HG03103 (cell line): Measurements from ENCODE around the gene PSMA1.
"Not testable (repeated sequence)": the region's sequence is repeated elsewhere in the genome, so short reads cannot be mapped to it uniquely, and the experiment has no call there.

ENCODE experiments used
- ATAC-seq: cut with Tn5 transposase; IDR thresholded peaks from one replicate; pipeline ENCODE4 v1.9.1; 2021; ENCODE audit warnings: low read depth; ENCODE audit not compliant: unreplicated experiment

PSMA1 gene

GRCh38 chr11:14535166-14535565, 15.0 kb upstream of the PSMA1 start:
- ATAC-seq = not testable (repeated sequence)

- ATAC-seq = no peak
Observed at GRCh38 chr11:14529951-14530350, 9.8 kb upstream of the PSMA1 start.

DNA sequence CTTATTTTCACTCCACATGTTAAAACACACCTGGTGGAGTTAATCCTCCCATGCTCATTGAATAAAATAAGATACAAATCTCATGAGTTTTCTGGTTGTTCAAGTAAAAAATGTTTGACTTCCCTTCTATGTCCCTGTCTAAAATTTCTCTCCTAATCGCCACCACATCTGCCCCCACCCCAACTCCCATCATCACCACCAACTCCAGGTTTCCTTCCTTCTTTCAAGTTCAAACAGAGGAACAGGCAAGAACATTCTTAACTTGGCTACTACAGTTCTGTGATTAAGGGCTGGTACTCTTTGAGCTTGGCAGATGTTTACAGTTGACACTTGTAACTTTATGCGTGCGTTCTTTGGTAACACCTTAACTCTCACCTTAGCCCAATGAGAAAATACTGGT, 9.1 kb upstream of the PSMA1 start:
- no peak for ATAC-seq

- ATAC-seq = no peak
Observed at GRCh38 chr11:14522801-14523200, 2.6 kb upstream of the PSMA1 start.

- no peak for ATAC-seq
Observed at GRCh38 chr11:14522245-14522644, 2.1 kb upstream of the PSMA1 start.

DNA sequence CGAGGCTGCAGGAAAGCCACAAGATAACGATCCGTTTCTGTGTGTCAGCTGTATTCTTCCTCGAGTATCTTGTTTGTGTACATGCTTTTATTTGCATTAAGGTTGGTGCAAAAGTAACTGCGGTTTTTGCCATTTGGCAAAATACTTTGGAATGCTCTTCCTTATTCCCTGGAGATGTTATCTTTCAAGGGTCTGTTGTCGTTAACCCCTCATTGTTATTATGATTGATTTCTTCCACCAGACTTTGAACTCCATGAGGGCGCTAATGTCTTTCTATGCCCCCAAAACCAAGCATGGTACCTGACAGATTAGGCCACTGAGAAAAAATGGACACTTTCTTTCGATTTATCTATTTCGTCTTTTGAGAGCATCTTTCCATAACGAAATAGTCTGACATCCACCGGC, 563 bp upstream of the PSMA1 start:
- ATAC-seq = no peak

DNA sequence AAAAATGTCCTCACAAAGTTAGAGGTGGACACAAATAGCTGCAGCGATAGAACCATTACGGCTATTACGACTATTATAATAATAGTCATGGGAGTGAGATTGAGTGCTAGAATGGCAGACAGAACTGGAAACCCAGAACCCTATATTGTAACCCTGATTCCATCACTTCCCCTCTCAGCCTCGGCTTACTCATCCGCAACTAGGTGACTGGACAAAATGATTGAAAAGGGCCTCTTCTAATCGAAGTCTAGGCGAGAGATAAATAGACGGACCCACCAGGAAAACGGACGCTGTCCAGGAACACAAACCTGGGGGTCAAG, 629 bp downstream of the PSMA1 start:
- peak; percentile 13 for ATAC-seq

DNA sequence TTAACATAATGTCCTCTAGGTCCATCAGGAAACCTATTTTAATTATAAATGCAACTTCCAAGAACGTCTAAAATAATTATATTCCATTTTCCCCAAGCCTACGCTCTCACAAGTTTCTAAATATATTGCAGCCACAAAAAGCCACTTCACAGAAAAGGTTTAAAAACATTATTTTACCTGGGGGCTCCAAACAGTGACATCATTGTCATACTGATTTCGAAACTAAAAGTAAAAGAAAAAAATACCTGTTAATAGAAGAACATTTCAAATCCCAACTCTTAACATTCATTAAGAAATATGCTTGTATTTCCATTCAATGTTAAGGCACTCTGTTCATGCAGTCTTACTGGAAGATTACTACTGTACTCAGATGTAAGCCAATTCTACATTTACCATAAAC, 1.4 kb downstream of the PSMA1 start:
- no peak for ATAC-seq

DNA sequence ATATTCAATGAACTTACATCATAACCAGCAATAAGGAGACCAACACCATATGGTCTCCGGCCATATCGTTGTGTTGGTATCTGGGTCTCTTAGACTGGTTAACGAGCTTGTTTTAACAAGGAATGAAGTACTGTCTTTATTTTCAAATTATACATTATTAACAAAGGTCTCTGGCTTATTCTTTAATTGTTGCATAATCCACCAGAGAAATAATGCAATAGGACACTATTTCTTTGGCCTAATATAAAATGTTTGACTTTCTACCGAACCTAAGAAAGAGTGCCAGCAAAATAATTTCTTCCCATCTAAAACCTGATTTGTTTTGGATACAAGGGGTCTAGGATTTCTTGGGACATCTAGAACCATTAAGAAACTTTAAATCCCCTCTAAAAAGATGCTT, 6.4 kb downstream of the PSMA1 start:
- no peak for ATAC-seq

GRCh38 chr11:14506532-14506931, 13.7 kb downstream of the PSMA1 start:
- ATAC-seq = no peak

DNA sequence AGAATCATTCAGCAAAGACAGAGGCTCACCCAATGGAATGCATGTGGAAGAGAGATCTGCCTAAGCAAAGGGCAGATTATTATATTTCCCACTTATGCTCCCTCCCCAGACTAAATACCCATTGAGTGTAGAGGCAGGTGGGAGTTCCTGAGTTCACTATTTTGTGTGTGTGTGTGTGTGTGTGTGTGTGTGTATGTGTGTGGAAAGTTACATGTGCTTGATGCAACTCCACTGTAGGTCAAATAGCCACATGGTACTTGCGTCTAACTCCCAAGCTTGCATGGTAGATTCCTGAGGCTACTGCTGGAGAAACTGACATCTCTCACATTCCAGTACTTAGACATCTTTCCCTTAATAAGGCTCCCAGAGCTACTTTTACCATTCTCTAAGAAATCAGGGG, 17.2 kb downstream of the PSMA1 start:
- ATAC-seq = no peak

DNA sequence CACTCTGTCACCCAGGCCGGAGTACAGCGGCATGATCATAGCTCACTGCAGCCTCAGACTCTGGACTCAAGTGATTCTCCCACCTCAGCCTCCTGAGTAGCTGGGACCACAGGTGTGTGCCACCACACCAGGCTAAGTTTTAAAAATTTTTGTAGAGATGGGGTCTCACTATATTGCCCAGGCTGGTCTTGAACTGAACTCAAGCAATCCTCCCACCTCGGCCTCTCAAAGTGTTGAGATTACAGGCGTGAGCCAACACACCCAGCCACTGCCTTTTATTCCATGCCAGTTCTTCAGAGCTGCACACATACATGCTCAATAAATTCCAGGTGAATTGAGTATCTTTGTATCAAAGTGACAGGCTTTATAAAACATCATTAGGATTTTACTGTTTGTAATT, 18.1 kb downstream of the PSMA1 start:
- ATAC-seq = no peak

DNA sequence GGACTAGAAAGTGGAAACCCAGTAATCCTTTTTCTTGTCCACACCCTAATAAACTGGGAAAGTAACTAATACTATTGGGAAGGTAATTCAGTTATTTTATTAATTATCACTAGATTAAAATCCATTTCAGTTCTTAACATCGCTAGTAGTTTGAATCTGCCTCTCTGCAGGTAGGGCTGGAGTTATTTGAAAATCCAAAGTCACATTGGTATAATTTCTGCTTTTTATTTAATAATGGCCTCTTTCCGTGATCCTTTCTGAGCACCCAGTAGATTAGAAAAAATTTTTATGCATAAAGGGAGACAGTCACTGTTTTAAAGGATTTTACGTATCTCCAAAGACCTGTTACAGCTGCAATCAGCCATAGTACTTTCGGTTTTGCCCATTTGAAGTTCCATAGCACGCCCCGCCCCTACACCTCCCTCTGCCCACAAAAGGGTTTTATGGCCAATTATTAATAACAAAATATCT, 20.0 kb downstream of the PSMA1 start:
- peak; percentile 47 for ATAC-seq

- ATAC-seq = peak; percentile 89
Observed at GRCh38 chr11:14499560-14500180, 20.5 kb downstream of the PSMA1 start, which contains the start of gene COPB1. TSS of gene COPB1 (minus strand) at chr11:14499811. CDS start at chr11:14498928, 883 bp downstream.

DNA sequence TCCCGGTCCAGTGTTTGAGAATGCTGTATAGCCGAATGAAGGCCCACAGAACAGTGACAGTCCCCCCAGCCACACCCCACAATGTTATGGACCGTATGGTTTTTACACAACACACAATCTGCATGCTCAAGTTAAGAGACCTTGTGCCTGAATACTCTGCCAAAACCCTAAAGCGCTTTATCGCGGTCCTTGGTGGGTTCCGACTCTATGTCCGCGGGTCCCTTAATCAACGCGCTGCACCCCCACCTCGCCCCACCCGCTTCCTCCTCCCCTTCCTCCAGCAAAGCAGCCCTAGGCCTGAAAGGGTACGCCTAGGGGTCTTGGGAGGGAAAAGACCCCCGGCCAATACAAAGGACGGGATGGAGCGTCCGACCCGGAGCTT, 21.0 kb downstream of the PSMA1 start:
- no peak for ATAC-seq

- no peak for ATAC-seq
Observed at GRCh38 chr11:14480716-14481115, 39.5 kb downstream of the PSMA1 start.

DNA sequence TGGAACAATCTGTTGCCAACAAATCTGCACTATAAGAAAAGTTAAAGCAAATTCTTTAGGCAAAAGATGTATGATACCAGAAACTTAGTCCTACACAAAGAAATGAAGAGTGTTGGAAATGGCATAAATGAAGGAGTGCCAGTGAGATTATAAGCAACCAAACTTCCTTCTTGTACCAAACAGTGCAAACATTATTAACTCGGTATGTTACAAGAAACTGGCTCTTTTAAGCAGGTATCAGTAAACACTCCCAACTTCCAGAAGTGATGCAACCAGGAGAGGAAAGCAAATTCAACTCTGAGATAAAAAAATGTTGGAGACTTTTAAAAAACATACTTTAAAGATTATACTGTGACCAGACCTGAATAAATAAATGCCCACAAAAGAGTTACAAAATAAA, 49.1 kb downstream of the PSMA1 start:
- ATAC-seq = no peak

DNA sequence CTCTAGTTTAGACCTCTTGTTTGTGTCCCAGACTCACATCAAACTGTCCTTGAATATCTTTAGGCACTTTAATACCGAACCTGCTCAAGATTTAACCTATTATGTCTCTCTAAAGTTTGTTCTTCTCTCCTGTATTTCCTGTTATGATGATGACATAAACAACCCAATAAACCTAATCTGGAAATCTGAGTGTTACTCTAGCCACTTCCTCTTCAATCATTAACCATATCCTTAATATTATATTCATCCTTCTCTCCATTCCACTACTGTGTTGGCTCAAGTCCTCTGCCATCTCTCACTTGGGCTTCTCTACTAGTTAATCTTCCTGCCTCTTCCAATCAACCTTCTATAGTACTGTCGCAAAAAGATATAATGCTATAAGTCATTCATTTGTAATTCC, 56.6 kb downstream of the PSMA1 start:
- ATAC-seq = no peak

DNA sequence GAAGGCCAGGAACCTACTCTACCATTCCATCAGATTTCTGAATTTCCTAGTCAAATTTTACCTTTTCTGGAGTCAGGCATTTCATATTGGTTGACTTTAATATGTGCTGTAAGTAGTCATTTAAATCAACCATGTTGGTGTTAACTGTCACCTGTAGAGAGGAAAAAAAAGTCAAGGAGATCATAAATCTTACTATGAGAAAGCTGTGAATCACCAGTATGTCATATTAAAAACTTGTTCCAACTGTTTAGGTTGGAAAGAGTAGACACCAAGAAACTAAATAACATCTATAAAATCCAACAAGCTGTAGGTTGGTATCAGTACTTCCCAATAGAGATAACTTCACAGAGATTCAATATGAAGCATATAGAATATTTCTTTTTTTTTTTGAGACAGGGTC, 60.0 kb downstream of the PSMA1 start:
- ATAC-seq = no peak

DNA sequence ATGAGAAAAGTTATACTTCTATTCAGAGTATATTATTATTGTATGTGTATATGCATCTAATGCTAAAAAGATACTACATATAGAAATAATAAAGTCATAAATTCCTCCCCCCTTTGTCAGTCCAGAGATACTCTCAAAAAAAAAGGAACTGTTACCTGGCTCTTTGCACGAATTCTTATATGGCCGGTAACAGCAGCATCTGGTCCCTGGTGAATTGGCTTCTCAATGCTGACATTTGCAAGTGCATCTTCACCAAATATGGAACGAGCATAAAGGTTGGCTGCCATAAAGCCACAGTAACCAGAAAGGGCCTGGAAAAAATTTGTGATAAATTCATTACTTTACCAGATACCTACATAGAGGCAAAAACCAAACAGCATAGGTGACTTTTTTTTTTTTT, 61.8 kb downstream of the PSMA1 start:
- ATAC-seq = no peak

DNA sequence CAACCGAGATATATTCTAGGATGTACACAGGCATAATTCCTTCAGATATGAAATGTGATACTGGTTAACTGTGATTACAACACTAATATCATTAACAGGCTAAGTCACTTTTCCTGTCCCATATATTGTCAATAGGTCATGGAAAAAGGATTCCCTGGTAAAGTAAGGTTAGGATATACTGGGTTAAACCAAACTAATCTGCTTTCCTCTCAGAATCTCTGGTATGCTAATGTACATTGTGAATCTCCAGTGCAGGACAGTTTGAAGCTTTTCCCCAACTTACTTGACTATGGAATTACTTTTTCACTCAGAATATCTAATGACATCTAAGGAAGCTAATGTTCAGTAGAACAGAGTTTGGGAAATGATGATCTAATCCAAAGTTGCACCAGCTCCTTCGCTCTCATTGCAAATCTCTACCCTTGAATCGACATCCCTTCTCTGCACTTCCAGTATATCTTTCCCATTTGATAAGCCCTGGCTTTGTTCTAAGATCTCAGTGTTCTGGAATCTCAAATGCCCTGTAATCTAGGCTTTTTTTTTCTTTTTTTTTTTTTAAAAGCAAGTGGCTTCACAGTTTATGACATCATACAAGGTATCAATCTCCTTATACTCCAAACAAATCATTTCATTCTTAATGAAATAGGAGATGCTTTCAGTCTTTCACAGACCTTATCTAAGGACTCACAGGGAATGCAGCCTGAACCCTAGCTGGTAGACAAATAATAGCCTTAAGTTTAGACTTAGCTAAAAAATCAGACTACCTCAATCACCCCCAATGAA, 64.3 kb downstream of the PSMA1 start:
- ATAC-seq = no peak
